ENCODE data around the gene CASP4.

DNA sequence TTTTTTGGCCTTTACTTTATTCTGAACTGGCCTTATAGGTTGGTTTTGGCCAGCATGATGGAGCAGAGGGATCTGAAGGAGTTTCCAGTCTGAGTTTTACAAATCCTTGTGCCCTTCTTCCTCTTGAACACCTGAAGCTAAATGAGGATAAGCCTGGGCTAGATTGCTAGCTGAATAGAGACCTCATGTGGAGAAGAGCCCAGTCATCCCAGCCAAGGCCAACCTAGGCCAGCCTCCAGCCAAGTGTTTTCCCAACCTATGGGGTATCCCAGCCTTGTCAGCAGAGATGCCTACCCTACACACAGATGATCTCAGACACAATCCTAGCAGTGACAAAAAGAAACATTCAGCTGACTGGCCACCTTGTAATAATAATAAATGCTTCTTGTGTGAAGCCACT lies 69.1 kb downstream of the CASP4 start:
- TF ChIP-seq, protein P1, sequence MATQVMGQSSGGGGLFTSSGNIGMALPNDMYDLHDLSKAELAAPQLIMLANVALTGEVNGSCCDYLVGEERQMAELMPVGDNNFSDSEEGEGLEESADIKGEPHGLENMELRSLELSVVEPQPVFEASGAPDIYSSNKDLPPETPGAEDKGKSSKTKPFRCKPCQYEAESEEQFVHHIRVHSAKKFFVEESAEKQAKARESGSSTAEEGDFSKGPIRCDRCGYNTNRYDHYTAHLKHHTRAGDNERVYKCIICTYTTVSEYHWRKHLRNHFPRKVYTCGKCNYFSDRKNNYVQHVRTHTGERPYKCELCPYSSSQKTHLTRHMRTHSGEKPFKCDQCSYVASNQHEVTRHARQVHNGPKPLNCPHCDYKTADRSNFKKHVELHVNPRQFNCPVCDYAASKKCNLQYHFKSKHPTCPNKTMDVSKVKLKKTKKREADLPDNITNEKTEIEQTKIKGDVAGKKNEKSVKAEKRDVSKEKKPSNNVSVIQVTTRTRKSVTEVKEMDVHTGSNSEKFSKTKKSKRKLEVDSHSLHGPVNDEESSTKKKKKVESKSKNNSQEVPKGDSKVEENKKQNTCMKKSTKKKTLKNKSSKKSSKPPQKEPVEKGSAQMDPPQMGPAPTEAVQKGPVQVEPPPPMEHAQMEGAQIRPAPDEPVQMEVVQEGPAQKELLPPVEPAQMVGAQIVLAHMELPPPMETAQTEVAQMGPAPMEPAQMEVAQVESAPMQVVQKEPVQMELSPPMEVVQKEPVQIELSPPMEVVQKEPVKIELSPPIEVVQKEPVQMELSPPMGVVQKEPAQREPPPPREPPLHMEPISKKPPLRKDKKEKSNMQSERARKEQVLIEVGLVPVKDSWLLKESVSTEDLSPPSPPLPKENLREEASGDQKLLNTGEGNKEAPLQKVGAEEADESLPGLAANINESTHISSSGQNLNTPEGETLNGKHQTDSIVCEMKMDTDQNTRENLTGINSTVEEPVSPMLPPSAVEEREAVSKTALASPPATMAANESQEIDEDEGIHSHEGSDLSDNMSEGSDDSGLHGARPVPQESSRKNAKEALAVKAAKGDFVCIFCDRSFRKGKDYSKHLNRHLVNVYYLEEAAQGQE (IDR thresholded peaks at IDR 0.05; ENCODE audit: unreplicated experiment): no peak
- TF ChIP-seq, protein P2, sequence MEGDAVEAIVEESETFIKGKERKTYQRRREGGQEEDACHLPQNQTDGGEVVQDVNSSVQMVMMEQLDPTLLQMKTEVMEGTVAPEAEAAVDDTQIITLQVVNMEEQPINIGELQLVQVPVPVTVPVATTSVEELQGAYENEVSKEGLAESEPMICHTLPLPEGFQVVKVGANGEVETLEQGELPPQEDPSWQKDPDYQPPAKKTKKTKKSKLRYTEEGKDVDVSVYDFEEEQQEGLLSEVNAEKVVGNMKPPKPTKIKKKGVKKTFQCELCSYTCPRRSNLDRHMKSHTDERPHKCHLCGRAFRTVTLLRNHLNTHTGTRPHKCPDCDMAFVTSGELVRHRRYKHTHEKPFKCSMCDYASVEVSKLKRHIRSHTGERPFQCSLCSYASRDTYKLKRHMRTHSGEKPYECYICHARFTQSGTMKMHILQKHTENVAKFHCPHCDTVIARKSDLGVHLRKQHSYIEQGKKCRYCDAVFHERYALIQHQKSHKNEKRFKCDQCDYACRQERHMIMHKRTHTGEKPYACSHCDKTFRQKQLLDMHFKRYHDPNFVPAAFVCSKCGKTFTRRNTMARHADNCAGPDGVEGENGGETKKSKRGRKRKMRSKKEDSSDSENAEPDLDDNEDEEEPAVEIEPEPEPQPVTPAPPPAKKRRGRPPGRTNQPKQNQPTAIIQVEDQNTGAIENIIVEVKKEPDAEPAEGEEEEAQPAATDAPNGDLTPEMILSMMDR (conservative IDR thresholded peaks at IDR 0.05; ENCODE audit: low read depth in 2 of 2): peak in 1 of 2 experiments; percentile 26; a peak in 2 of 4 replicates
- no peak for TF ChIP-seq POLR2AphosphoS5 (IDR thresholded peaks at IDR 0.05; ENCODE audit: low read depth)
- no peak for TF ChIP-seq EZH2phosphoT487 (IDR thresholded peaks at IDR 0.05; ENCODE audit: unreplicated experiment)
- TF ChIP-seq NANOG (IDR thresholded peaks at IDR 0.05; ENCODE audit: borderline replicate concordance): no peak
- TF ChIP-seq EZH2 (IDR thresholded peaks at IDR 0.05; ENCODE audit: low read depth, unreplicated experiment): no peak
- no peak for TF ChIP-seq CREB1 (CRISPR knock-in tag; IDR thresholded peaks at IDR 0.05; ENCODE audit: low read depth)

Data from GM23338 (cell line).